Astrocyte (in vitro differentiated cells and primary cell): ENCODE results near the gene C19orf25. TPM values are rescaled to one million over a fixed set of nuclear protein-coding genes. Genes with fewer than 3 reads are reported as not detected.

Source experiments
- DNase-seq: peaks from one replicate; pipeline ENCODE4 v3.0.0-alpha.2; 2010; ENCODE audit warnings: low read depth
- FAIRE-seq: peaks from 2 replicates; lab custom pipeline; 2011; peaks lifted over from hg19 to GRCh38; lab: Jason Lieb, UNC
- H2AFZ ChIP-seq: 2 replicates; pipeline ENCODE4 v1.6.0; 2012; ENCODE audit warnings: low read depth, low read length, inconsistent platforms
- H3K27ac ChIP-seq: 2 replicates; pipeline ENCODE4 v1.5.1; 2011; ENCODE audit warnings: low read depth, low read length, inconsistent platforms
- H3K27me3 ChIP-seq: 2 replicates; pipeline ENCODE4 v1.6.0; 2011; ENCODE audit warnings: low read length, inconsistent platforms; ENCODE audit not compliant: insufficient read depth
- H3K36me3 ChIP-seq: 2 replicates; pipeline ENCODE4 v1.5.1; 2011; ENCODE audit warnings: low read length, inconsistent platforms; ENCODE audit not compliant: insufficient read depth
- H3K4me1 ChIP-seq: 2 replicates; pipeline ENCODE4 v1.5.1; 2011; ENCODE audit warnings: low read length, inconsistent platforms; ENCODE audit not compliant: insufficient read depth
- H3K4me2 ChIP-seq: 2 replicates; pipeline ENCODE4 v1.6.0; 2012; ENCODE audit warnings: low read length, inconsistent platforms
- H3K4me3 ChIP-seq: 2 replicates; pipeline ENCODE4 v1.5.1; 2011; ENCODE audit warnings: low read depth, mild to moderate bottlenecking, low read length, inconsistent platforms; ENCODE audit not compliant: insufficient read depth
- H3K79me2 ChIP-seq: 2 replicates; pipeline ENCODE4 v1.6.0; 2012; ENCODE audit warnings: mild to moderate bottlenecking, low read length, inconsistent platforms; ENCODE audit not compliant: insufficient read depth
- H3K9ac ChIP-seq: 2 replicates; pipeline ENCODE4 v1.6.0; 2012; ENCODE audit warnings: mild to moderate bottlenecking, low read length, inconsistent platforms
- H3K9me3 ChIP-seq: 2 replicates; pipeline ENCODE4 v1.5.1; 2012; ENCODE audit warnings: low read depth, mild to moderate bottlenecking, low read length, inconsistent platforms; ENCODE audit not compliant: insufficient read depth
- H4K20me1 ChIP-seq: 2 replicates; pipeline ENCODE4 v1.6.0; 2012; ENCODE audit warnings: low read length, inconsistent platforms; ENCODE audit not compliant: insufficient read depth
- H3K27ac Mint-ChIP-seq: one replicate; pipeline ENCODE4 v1.8.0; 2021; ENCODE audit warnings: mild to moderate bottlenecking, mixed read lengths; ENCODE audit not compliant: unreplicated experiment
- H3K27me3 Mint-ChIP-seq: one replicate; pipeline ENCODE4 v1.8.0; 2021; ENCODE audit warnings: low read depth, mixed read lengths; ENCODE audit not compliant: unreplicated experiment
- H3K36me3 Mint-ChIP-seq: one replicate; pipeline ENCODE4 v1.8.0; 2021; ENCODE audit warnings: low read depth, mixed read lengths; ENCODE audit not compliant: unreplicated experiment
- H3K4me1 Mint-ChIP-seq: one replicate; pipeline ENCODE4 v1.8.0; 2021; ENCODE audit warnings: low read depth, mixed read lengths; ENCODE audit not compliant: unreplicated experiment
- H3K4me3 Mint-ChIP-seq: one replicate; pipeline ENCODE4 v1.8.0; 2021; ENCODE audit warnings: mild to moderate bottlenecking, moderate library complexity, mixed read lengths; ENCODE audit not compliant: unreplicated experiment
- H3K9me3 Mint-ChIP-seq: one replicate; pipeline ENCODE4 v1.8.0; 2021; ENCODE audit warnings: mild to moderate bottlenecking, mixed read lengths; ENCODE audit not compliant: unreplicated experiment
- EZH2 ChIP-seq: IDR thresholded peaks from 2 replicates; pipeline ENCODE4 v1.6.1; 2012; ENCODE audit warnings: mild to moderate bottlenecking, low read length, inconsistent platforms; ENCODE audit not compliant: insufficient read depth
- total RNA-seq: library from RNA; stranded (reverse); gene quantifications from 2 replicates; pipeline ENCODE4 v1.2.1, GENCODE V29; 2021
- TF ChIP-seq, protein P1 (sequence below): IDR thresholded peaks from 2 replicates; pipeline ENCODE4 v1.5.1; 2011; ENCODE audit warnings: low read depth, mild to moderate bottlenecking, inconsistent platforms, low read length, moderate library complexity; ENCODE audit not compliant: insufficient read depth

C19orf25 gene
- total RNA-seq, 1 donor from 2014 or later, result 32.4 TPM

DNA sequence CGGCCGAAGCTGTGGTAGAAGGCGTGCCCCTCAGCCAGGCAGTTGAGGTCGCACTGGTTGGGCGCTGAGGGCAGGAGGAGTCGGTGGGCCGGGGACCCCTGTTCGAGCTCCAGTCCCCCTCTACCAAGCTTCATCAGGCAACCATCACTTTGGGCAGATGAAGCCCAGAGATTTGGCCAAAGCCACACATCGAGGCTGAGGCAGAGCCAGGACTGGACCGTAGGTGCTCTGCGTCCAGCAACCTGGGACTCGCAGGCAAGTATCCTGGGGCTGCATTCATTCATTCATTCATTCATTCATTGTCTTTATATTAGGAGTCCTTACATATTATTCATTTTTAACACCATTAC lies 29.5 kb upstream of the C19orf25 start:
- Histone ChIP-seq H3K9me3 (peaks cover 5% of the 10 kb centered on the region), H3K4me1 (peaks cover 4% of the 10 kb centered on the region), H3K4me3 (no peak overlapping the region), H3K36me3 (no peaks in the 10 kb centered on the region), H3K79me2 (no peaks in the 10 kb centered on the region), H3K27ac (no peak overlapping the region), H2AFZ (peak overlapping the region; percentile 50), H3K27me3 (peaks cover 9% of the 10 kb centered on the region), H3K4me2 (peak overlapping the region; percentile 70), H3K9ac (no peak overlapping the region), H4K20me1 (no peaks in the 10 kb centered on the region)
- TF ChIP-seq, protein P1, sequence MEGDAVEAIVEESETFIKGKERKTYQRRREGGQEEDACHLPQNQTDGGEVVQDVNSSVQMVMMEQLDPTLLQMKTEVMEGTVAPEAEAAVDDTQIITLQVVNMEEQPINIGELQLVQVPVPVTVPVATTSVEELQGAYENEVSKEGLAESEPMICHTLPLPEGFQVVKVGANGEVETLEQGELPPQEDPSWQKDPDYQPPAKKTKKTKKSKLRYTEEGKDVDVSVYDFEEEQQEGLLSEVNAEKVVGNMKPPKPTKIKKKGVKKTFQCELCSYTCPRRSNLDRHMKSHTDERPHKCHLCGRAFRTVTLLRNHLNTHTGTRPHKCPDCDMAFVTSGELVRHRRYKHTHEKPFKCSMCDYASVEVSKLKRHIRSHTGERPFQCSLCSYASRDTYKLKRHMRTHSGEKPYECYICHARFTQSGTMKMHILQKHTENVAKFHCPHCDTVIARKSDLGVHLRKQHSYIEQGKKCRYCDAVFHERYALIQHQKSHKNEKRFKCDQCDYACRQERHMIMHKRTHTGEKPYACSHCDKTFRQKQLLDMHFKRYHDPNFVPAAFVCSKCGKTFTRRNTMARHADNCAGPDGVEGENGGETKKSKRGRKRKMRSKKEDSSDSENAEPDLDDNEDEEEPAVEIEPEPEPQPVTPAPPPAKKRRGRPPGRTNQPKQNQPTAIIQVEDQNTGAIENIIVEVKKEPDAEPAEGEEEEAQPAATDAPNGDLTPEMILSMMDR, result no peak
- TF ChIP-seq EZH2, result no peak
- peaks cover 2% of the 10 kb centered on the region for H3K27me3 Mint-ChIP-seq
- peaks cover 8% of the 10 kb centered on the region for H3K9me3 Mint-ChIP-seq
- H3K4me1 Mint-ChIP-seq, result no peaks in the 10 kb centered on the region
- no peak for DNase-seq
- peaks cover 7% of the 10 kb centered on the region for H3K36me3 Mint-ChIP-seq
- H3K27ac Mint-ChIP-seq, result no peak overlapping the region
- FAIRE-seq, result no peak
- H3K4me3 Mint-ChIP-seq, result no peak overlapping the region

DNA sequence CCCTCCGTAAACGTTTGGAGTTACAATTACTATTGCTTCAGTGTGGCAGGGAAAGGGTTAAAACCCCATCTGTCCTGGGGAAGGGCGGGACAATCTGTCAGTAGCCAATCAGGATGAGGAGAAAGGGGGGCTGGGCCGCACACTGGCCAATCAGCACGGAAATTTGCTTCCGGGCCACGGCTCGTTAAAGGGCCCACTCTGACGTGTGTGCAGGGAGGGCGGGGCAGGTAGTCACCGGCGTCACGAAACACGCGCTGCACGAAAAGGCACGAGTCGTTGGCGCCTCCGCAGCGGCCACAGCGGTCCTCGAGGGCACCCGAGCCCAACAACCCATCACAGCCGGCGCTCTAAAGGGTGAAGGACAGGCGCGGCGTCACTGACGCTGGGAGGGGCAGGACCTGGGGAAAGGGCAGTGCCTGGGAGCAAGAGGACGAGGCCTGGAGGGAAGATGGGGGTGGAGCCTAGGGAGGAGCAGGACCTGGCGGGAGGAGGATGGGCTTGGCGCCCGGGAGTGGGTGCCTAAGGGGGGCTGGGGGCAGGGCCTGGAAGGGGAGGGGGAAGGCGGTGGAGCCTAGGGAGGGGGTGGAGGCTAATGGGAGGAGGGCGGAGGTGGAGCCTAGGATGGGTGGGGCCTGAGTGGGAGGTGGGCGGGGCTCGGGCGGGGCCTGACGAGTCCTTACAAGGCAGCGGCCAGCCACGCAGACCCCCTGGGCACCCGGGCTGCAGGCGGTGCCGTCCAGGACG lies 28.9 kb upstream of the C19orf25 start:
- H3K79me2 ChIP-seq, result no peaks in the 10 kb centered on the region
- peak overlapping the region; percentile 77 for H3K27ac ChIP-seq
- H3K27me3 Mint-ChIP-seq, result peaks cover 2% of the 10 kb centered on the region

More for the DNA sequence above, 28.9 kb upstream of the C19orf25 start:
- H3K9ac ChIP-seq, result peak overlapping the region; percentile 64
- H3K27me3 ChIP-seq, result peaks cover 15% of the 10 kb centered on the region
- H2AFZ ChIP-seq, result peak overlapping the region; percentile 95
- H3K27ac Mint-ChIP-seq, result peak overlapping the region; percentile 88
- no peaks in the 10 kb centered on the region for H4K20me1 ChIP-seq
- peak; percentile 37 for FAIRE-seq
- peak overlapping the region; percentile 84 for H3K4me3 Mint-ChIP-seq
- H3K9me3 ChIP-seq, result peaks cover 5% of the 10 kb centered on the region
- peaks cover 4% of the 10 kb centered on the region for H3K4me1 ChIP-seq
- H3K4me2 ChIP-seq, result peak overlapping the region; percentile 86
- H3K4me1 Mint-ChIP-seq, result no peaks in the 10 kb centered on the region
- peaks cover 8% of the 10 kb centered on the region for H3K9me3 Mint-ChIP-seq
- peaks cover 7% of the 10 kb centered on the region for H3K36me3 Mint-ChIP-seq
- TF ChIP-seq, protein P1, result no peak
- TF ChIP-seq EZH2, result no peak
- peak; percentile 87 for DNase-seq
- no peaks in the 10 kb centered on the region for H3K36me3 ChIP-seq
- H3K4me3 ChIP-seq, result peak overlapping the region; percentile 43
